ENCODE results near the gene TOMM5. TPM values are rescaled to one million over a fixed set of nuclear protein-coding genes. Genes with fewer than 3 reads are reported as not detected.

The TOMM5 gene
- total and polyA plus RNA-seq, 7 donors, result 69.2 to 173 (median 138) TPM

GRCh38 chr9:37559855-37560592 lies 32.4 kb downstream of the TOMM5 start:
- Histone ChIP-seq H3K4me1 (no peaks in the 10 kb centered on the region), H3K27me3 (no peaks in the 10 kb centered on the region), H3K36me3 (no peaks in the 10 kb centered on the region), H3K9me3 (peaks cover 0 to 5% (median 0%) of the 10 kb centered on the region in 4 donors), H3K27ac (no peak overlapping the region), H3K4me3 (no peak overlapping the region)
- WGBS, 2 donors, result 93% methylated on average over 5 of the region's 5 CpGs
- DNase-seq, result no peak
- TF ChIP-seq EP300 (IDR thresholded peaks at IDR 0.05) (no peak), POLR2AphosphoS5 (IDR thresholded peaks at IDR 0.05) (no peak), CTCF (IDR thresholded peaks at IDR 0.05) (no peak), POLR2A (IDR thresholded peaks at IDR 0.05) (no peak)
- intact Hi-C loops (cut with DNase I), result no loop called here

GRCh38 chr9:37559125-37559524 lies 33.3 kb downstream of the TOMM5 start:
- peaks cover 0 to 3% (median 0%) of the 10 kb centered on the region in 4 donors for H3K9me3 ChIP-seq
- no peak for DNase-seq
- no peaks in the 10 kb centered on the region for H3K36me3 ChIP-seq
- H3K27ac ChIP-seq, result no peak overlapping the region
- H3K4me1 ChIP-seq, result no peaks in the 10 kb centered on the region
- intact Hi-C loops (cut with DNase I), result no loop called here
- TF ChIP-seq CTCF (IDR thresholded peaks at IDR 0.05) (no peak), POLR2AphosphoS5 (IDR thresholded peaks at IDR 0.05) (no peak), EP300 (IDR thresholded peaks at IDR 0.05) (no peak), POLR2A (IDR thresholded peaks at IDR 0.05) (no peak)
- no peaks in the 10 kb centered on the region for H3K27me3 ChIP-seq
- H3K4me3 ChIP-seq, result no peak overlapping the region
- 87 to 93% methylated on average over 1 of the region's 1 CpG for WGBS, 2 donors

GRCh38 chr9:37555786-37556185 lies 36.6 kb downstream of the TOMM5 start:
- Histone ChIP-seq H3K27me3 (no peaks in the 10 kb centered on the region), H3K36me3 (no peaks in the 10 kb centered on the region), H3K4me1 (peaks cover 0 to 9% (median 4%) of the 10 kb centered on the region in 4 donors), H3K4me3 (no peak overlapping the region), H3K9me3 (no peaks in the 10 kb centered on the region), H3K27ac (no peak overlapping the region)
- TF ChIP-seq POLR2A (IDR thresholded peaks at IDR 0.05), result no peak
- TF ChIP-seq CTCF (IDR thresholded peaks at IDR 0.05), result no peak
- no peak for TF ChIP-seq POLR2AphosphoS5 (IDR thresholded peaks at IDR 0.05)
- TF ChIP-seq EP300 (IDR thresholded peaks at IDR 0.05), result no peak
- intact Hi-C loops (cut with DNase I), result no loop called here
- DNase-seq, result no peak

- Histone ChIP-seq H3K4me3 (no peak overlapping the region), H3K36me3 (no peaks in the 10 kb centered on the region), H3K27me3 (no peaks in the 10 kb centered on the region), H3K27ac (no peak overlapping the region), H3K4me1 (peaks cover 0 to 14% (median 7%) of the 10 kb centered on the region in 4 donors), H3K9me3 (no peaks in the 10 kb centered on the region)
- TF ChIP-seq POLR2AphosphoS5 (IDR thresholded peaks at IDR 0.05) (no peak), POLR2A (IDR thresholded peaks at IDR 0.05) (no peak), EP300 (IDR thresholded peaks at IDR 0.05) (no peak), CTCF (IDR thresholded peaks at IDR 0.05) (no peak)
- DNase-seq, result no peak
- intact Hi-C loops (cut with DNase I), result no loop called here
- WGBS, 2 donors, result 95 to 96% methylated on average over 3 of the region's 3 CpGs
These were observed 38.1 kb downstream of the TOMM5 start for GRCh38 chr9:37554318-37554717.

- H3K9me3 ChIP-seq, result no peaks in the 10 kb centered on the region
- H3K4me1 ChIP-seq, result peaks cover 0 to 14% (median 7%) of the 10 kb centered on the region in 4 donors
- TF ChIP-seq CTCF (IDR thresholded peaks at IDR 0.05) (no peak), POLR2A (IDR thresholded peaks at IDR 0.05) (no peak), EP300 (IDR thresholded peaks at IDR 0.05) (no peak), POLR2AphosphoS5 (IDR thresholded peaks at IDR 0.05) (no peak)
- 91 to 94% methylated on average over 2 of the region's 2 CpGs for WGBS, 2 donors
- H3K36me3 ChIP-seq, result no peaks in the 10 kb centered on the region
- intact Hi-C loops (cut with DNase I), result no loop called here
- H3K4me3 ChIP-seq, result no peak overlapping the region
- DNase-seq, result no peak
- no peak overlapping the region for H3K27ac ChIP-seq
- no peaks in the 10 kb centered on the region for H3K27me3 ChIP-seq
These were observed 40.5 kb downstream of the TOMM5 start for GRCh38 chr9:37551888-37552287.

Data from sigmoid colon (tissue), 7 donors.